WTC11 (cell line): ENCODE measurements around the gene CAD. TPM values are rescaled to one million over a fixed set of nuclear protein-coding genes. Genes with fewer than 3 reads are reported as not detected.

Source experiments
- ATAC-seq: fragments of 200-7000 bp; cut with Tn5 transposase; 2 replicates; pipeline ENCODE4 v1.10.0; 2021; ENCODE audit warnings: mild to moderate bottlenecking, moderate library complexity
- CTCF ChIA-PET: fragments of 300-600 bp; sonication (Branson Sonifier 250); formaldehyde crosslinking; loops from one replicate; lab custom pipeline; 2021; ENCODE audit warnings: antibody characterized with exemption; lab: Charles Lee
- POLR2A ChIA-PET: fragments of 350-600 bp; sonication (Branson Sonifier 250); formaldehyde crosslinking; loops from one replicate; lab custom pipeline; 2021; ENCODE audit warnings: antibody characterized with exemption; lab: Charles Lee
- DNase-seq: peaks from one replicate; pipeline ENCODE4 v3.0.0; 2021; ENCODE audit warnings: low spot score
- H3K27ac Mint-ChIP-seq: 2 replicates; pipeline ENCODE4 v1.8.0; 2021; ENCODE audit warnings: mixed read lengths
- H3K27me3 Mint-ChIP-seq: 2 replicates; pipeline ENCODE4 v1.8.0; 2021; ENCODE audit warnings: low read depth, mild to moderate bottlenecking, moderate library complexity, mixed read lengths
- H3K36me3 Mint-ChIP-seq: 2 replicates; pipeline ENCODE4 v1.8.0; 2021; ENCODE audit warnings: mixed read lengths
- H3K4me1 Mint-ChIP-seq: 2 replicates; pipeline ENCODE4 v1.8.0; 2022; ENCODE audit warnings: mixed read lengths
- H3K4me3 Mint-ChIP-seq: 2 replicates; pipeline ENCODE4 v1.8.0; 2021; ENCODE audit warnings: mild to moderate bottlenecking, moderate library complexity, mixed read lengths
- H3K9me3 Mint-ChIP-seq: 2 replicates; pipeline ENCODE4 v1.8.0; 2021; ENCODE audit warnings: mixed read lengths
- ARID4B ChIP-seq: sonication (generic); formaldehyde crosslinking; IDR thresholded peaks from 2 replicates; pipeline ENCODE4 v1.8.0; 2023; ENCODE audit warnings: missing genetic modification reagents, mild to moderate bottlenecking, borderline replicate concordance
- FOXJ3 ChIP-seq: sonication (generic); formaldehyde crosslinking; IDR thresholded peaks from 2 replicates; pipeline ENCODE4 v1.9.0; 2021; ENCODE audit warnings: missing genetic modification reagents, mild to moderate bottlenecking, borderline replicate concordance
- GTF2I ChIP-seq: fragments of 250-450 bp; sonication (Bioruptor Pico); conservative IDR thresholded peaks from 2 replicates; pipeline ENCODE4 v1.4.0; 2021; ENCODE audit warnings: mild to moderate bottlenecking
- HMGA2 ChIP-seq: fragments of 250-450 bp; sonication (Bioruptor Pico); IDR thresholded peaks from 2 replicates; pipeline ENCODE4 v1.4.0; 2021; ENCODE audit warnings: mild to moderate bottlenecking, moderate library complexity
- KAT7 ChIP-seq: sonication (generic); formaldehyde crosslinking; IDR thresholded peaks from 2 replicates; pipeline ENCODE4 v1.8.1; 2023; ENCODE audit warnings: missing genetic modification reagents, mild to moderate bottlenecking, borderline replicate concordance
- NFATC4 ChIP-seq: fragments of 250-450 bp; sonication (Bioruptor Pico); IDR thresholded peaks from 2 replicates; pipeline ENCODE4 v1.9.0; 2021; ENCODE audit warnings: mild to moderate bottlenecking
- NFYB ChIP-seq: sonication (generic); formaldehyde crosslinking; conservative IDR thresholded peaks from 2 replicates; pipeline ENCODE4 v1.8.0; 2022; ENCODE audit warnings: low read depth, missing genetic modification reagents
- NR3C1 ChIP-seq: sonication (generic); formaldehyde crosslinking; conservative IDR thresholded peaks from 2 replicates; pipeline ENCODE4 v1.8.1; 2023; ENCODE audit warnings: low read depth, mild to moderate bottlenecking, missing genetic modification reagents
- PREB ChIP-seq: sonication (generic); formaldehyde crosslinking; IDR thresholded peaks from 2 replicates; pipeline ENCODE4 v1.8.1; 2022; ENCODE audit warnings: mild to moderate bottlenecking, missing genetic modification reagents, moderate library complexity, borderline replicate concordance
- ZMAT4 ChIP-seq: fragments of 250-450 bp; sonication (Bioruptor Pico); IDR thresholded peaks from 2 replicates; pipeline ENCODE4 v1.9.0; 2021; ENCODE audit warnings: mild to moderate bottlenecking
- ZNF423 ChIP-seq: fragments of 250-450 bp; sonication (Bioruptor Pico); IDR thresholded peaks from 2 replicates; pipeline ENCODE4 v2.1.2; 2022; ENCODE audit warnings: mild to moderate bottlenecking, moderate library complexity
- ZNF425 ChIP-seq: fragments of 250-450 bp; sonication (Bioruptor Pico); conservative IDR thresholded peaks from 2 replicates; pipeline ENCODE4 v1.9.0; 2021; ENCODE audit warnings: mild to moderate bottlenecking
- total RNA-seq: library from RNA; stranded (reverse); gene quantifications from 3 replicates; pipeline ENCODE4 v1.2.3, GENCODE V29; 2021
- TF ChIP-seq, protein P1 (sequence below): fragments of 200-600 bp; IDR thresholded peaks from 2 replicates; pipeline ENCODE4 v1.8.0; 2022; ENCODE audit warnings: antibody characterized with exemption
- TF ChIP-seq, protein P2 (sequence below): sonication (generic); formaldehyde crosslinking; IDR thresholded peaks from 2 replicates; pipeline ENCODE4 v1.8.0; 2023; ENCODE audit warnings: missing genetic modification reagents

Gene CAD
- total RNA-seq, 1 experiment from 2014 or later = 178 TPM

GRCh38 chr2:27245116-27245515, 27.9 kb downstream of the CAD start:
- CTCF ChIA-PET = interaction anchor here (0.7 to 1.9 kb wide), 4 partner anchors 47 to 221 kb away, joined by 3 to 4 read pairs (median 3); no protein-coding TSS in a partner anchor

More at GRCh38 chr2:27245116-27245515, 27.9 kb downstream of the CAD start:
- DNase-seq (no peak), ATAC-seq (no peak)
- no peaks in the 10 kb centered on the region for H3K4me1 Mint-ChIP-seq
- no peaks in the 10 kb centered on the region; the same call in 1 of the 2 replicates for H3K27me3 Mint-ChIP-seq
- H3K9me3 Mint-ChIP-seq = no peaks in the 10 kb centered on the region
- peaks cover 44% of the 10 kb centered on the region for H3K36me3 Mint-ChIP-seq
- TF ChIP-seq, protein P1, sequence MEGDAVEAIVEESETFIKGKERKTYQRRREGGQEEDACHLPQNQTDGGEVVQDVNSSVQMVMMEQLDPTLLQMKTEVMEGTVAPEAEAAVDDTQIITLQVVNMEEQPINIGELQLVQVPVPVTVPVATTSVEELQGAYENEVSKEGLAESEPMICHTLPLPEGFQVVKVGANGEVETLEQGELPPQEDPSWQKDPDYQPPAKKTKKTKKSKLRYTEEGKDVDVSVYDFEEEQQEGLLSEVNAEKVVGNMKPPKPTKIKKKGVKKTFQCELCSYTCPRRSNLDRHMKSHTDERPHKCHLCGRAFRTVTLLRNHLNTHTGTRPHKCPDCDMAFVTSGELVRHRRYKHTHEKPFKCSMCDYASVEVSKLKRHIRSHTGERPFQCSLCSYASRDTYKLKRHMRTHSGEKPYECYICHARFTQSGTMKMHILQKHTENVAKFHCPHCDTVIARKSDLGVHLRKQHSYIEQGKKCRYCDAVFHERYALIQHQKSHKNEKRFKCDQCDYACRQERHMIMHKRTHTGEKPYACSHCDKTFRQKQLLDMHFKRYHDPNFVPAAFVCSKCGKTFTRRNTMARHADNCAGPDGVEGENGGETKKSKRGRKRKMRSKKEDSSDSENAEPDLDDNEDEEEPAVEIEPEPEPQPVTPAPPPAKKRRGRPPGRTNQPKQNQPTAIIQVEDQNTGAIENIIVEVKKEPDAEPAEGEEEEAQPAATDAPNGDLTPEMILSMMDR = no peak
- no peak for TF ChIP-seq NFYB (CRISPR knock-in tag)
- no peak for TF ChIP-seq ARID4B (CRISPR knock-in tag)
- TF ChIP-seq GTF2I = no peak
- no peak for TF ChIP-seq NFATC4
- no peak for TF ChIP-seq ZMAT4
- no peak for TF ChIP-seq ZNF423 (CRISPR knock-in tag)
- TF ChIP-seq NR3C1 (CRISPR knock-in tag) = no peak
- TF ChIP-seq, protein P2, sequence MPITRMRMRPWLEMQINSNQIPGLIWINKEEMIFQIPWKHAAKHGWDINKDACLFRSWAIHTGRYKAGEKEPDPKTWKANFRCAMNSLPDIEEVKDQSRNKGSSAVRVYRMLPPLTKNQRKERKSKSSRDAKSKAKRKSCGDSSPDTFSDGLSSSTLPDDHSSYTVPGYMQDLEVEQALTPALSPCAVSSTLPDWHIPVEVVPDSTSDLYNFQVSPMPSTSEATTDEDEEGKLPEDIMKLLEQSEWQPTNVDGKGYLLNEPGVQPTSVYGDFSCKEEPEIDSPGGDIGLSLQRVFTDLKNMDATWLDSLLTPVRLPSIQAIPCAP (CRISPR knock-in tag) = no peak
- no peak for TF ChIP-seq PREB (CRISPR knock-in tag)
- no peak for TF ChIP-seq HMGA2 (CRISPR knock-in tag)
- no peak for TF ChIP-seq ZNF425
- TF ChIP-seq FOXJ3 (CRISPR knock-in tag) = no peak
- no peak for TF ChIP-seq KAT7 (CRISPR knock-in tag)
- no peak overlapping the region for H3K4me3 Mint-ChIP-seq
- POLR2A ChIA-PET = interaction anchor here (1.0 kb wide), 1 partner anchor 9 kb away, joined by 3 read pairs; no protein-coding TSS in a partner anchor
- peak overlapping the region; percentile 65; the same call in 1 of the 2 replicates for H3K27ac Mint-ChIP-seq
